ENCODE data around the gene LTB. TPM values are rescaled to one million over a fixed set of nuclear protein-coding genes. Genes with fewer than 3 reads are reported as not detected.

The LTB gene
- total and polyA plus RNA-seq, 9 of the 15 experiments (the other 6 are each of a cell fraction or from before 2014, with no cell fraction given): 0.07 to 0.51 TPM; not detected in 7

GRCh38 chr6:31619805-31620585 lies 37.8 kb upstream of the LTB start (continued):
- TF ChIP-seq ZNF263 (CRISPR knock-in tag; IDR thresholded peaks at IDR 0.05; ENCODE audit: borderline replicate concordance) (no peak), MNT (conservative IDR thresholded peaks at IDR 0.05) (peak; percentile 71 to 90), SMARCA4 (IDR thresholded peaks at IDR 0.05) (peak; percentile 49; the same call in 1 of the 2 replicates), ETS2 (tag; IDR thresholded peaks at IDR 0.05; ENCODE audit: borderline replicate concordance, poor library complexity, severe bottlenecking) (no peak), SETDB1 (IDR thresholded peaks at IDR 0.05; ENCODE audit: low read length) (no peak), PCBP1 (IDR thresholded peaks at IDR 0.05; ENCODE audit: low read depth, low read length, poor library complexity, severe bottlenecking) (no peak), ERF (CRISPR knock-in tag; IDR thresholded peaks at IDR 0.05) (peak; percentile 96), ZNF354B (CRISPR knock-in tag; IDR thresholded peaks at IDR 0.05) (no peak), ZNF592 (IDR thresholded peaks at IDR 0.05) (no peak), NR1H2 (CRISPR knock-in tag; IDR thresholded peaks at IDR 0.05) (no peak), USF1 (CRISPR knock-in tag; IDR thresholded peaks at IDR 0.05) (peak; percentile 47; the same call in 1 of the 2 replicates), PHF8 (IDR thresholded peaks at IDR 0.05; ENCODE audit: borderline replicate concordance, low read length) (peak; percentile 90), BCLAF1 (IDR thresholded peaks at IDR 0.05; ENCODE audit: borderline replicate concordance in 1 of 2, control insufficient read depth in 1 of 2, low read depth in 2 of 2, low read length in 1 of 2) (0 out of 4 replicates have a peak, but pooled peaks of 1 of the 2 experiments have one; percentile 75), MBD2 (IDR thresholded peaks at IDR 0.05; ENCODE audit: borderline replicate concordance, low read depth) (peak; percentile 76), POLR2A (conservative IDR thresholded peaks at IDR 0.05) (peak; percentile 99), ZNF408 (CRISPR knock-in tag; IDR thresholded peaks at IDR 0.05; ENCODE audit: low read depth) (no peak)

Data from K562 (cell line).